ENCODE measurements around the gene GPC5. TPM values are rescaled to one million over a fixed set of nuclear protein-coding genes. Genes with fewer than 3 reads are reported as not detected.

The GPC5 gene
- total and polyA plus RNA-seq, 2 donors (not counting 3 experiments of a cell fraction or from before 2014, with no cell fraction given), result 0.59 to 0.97 TPM

DNA sequence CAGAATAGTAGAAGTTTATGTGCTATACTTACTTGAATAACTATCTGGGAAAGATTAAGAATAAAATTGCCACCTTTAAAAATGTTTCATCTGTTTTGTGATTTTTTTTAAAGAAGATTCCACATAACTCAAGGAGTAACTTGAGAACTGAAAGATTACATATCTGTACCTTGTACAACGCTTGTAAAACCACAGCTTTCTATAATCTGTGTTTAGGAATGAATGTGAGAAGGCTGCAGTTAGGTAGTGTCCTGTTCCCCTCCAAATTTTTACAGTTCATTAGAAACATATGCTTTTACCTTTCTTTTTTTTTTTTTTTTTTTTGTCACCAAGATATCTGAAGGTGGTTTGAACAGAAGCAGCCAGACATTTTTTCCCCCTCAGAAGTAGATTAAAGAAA is 1515.4 kb downstream of the GPC5 start:
- H2AFZ ChIP-seq (ENCODE audit: low read depth, low read length), result no peak overlapping the region
- FAIRE-seq (no peak), DNase-seq (ENCODE audit: low read depth, low spot score) (no peak)
- intact Hi-C loops (cut with micrococcal nuclease), result no loop called here
- H3K4me2 ChIP-seq (ENCODE audit: insufficient read depth, low read length), result no peak overlapping the region
- no peaks in the 10 kb centered on the region for H3K36me3 ChIP-seq (ENCODE audit: control insufficient read depth in 2 of 2, extremely low read depth in 1 of 2, insufficient read depth in 2 of 2, low read length in 2 of 2)
- no peaks in the 10 kb centered on the region for H3K27me3 ChIP-seq (ENCODE audit: control insufficient read depth in 2 of 2, insufficient read depth in 2 of 2, low read length in 2 of 2)
- H3K79me2 ChIP-seq (ENCODE audit: control insufficient read depth, insufficient read depth, low read length), result no peaks in the 10 kb centered on the region
- ChIA-PET POLR2A (no interaction called here), CTCF (no interaction called here)
- H3K27ac ChIP-seq (ENCODE audit: insufficient read depth, low read depth, low read length), result no peak overlapping the region
- no peaks in the 10 kb centered on the region for H3K9me1 ChIP-seq (replicated peaks; ENCODE audit: control insufficient read depth, extremely low read depth, insufficient read depth, low read length)
- no TSS peak for BruUV-seq (replicated peaks)
- TF ChIP-seq JUN (IDR thresholded peaks at IDR 0.05; ENCODE audit: borderline replicate concordance, insufficient read depth, insufficient read length, low read depth) (no peak), POLR2A (IDR thresholded peaks at IDR 0.05; ENCODE audit: low read depth, low read length) (no peak), EZH2 (IDR thresholded peaks at IDR 0.05; ENCODE audit: borderline replicate concordance, low read depth, low read length, severe bottlenecking) (no peak), FOS (IDR thresholded peaks at IDR 0.05; ENCODE audit: borderline replicate concordance, insufficient read depth, low read length) (no peak), MAX (IDR thresholded peaks at IDR 0.05; ENCODE audit: insufficient read depth, insufficient read length) (no peak), GATA2 (IDR thresholded peaks at IDR 0.05; ENCODE audit: insufficient read depth, insufficient read length, low read depth, low read length) (no peak)
- H3K4me3 ChIP-seq (replicated peaks in 1 of 3; ENCODE audit: insufficient read depth in 1 of 3, low read depth in 1 of 3, low read length in 3 of 3), result no peak overlapping the region
- H4K20me1 ChIP-seq (replicated peaks; ENCODE audit: control insufficient read depth, extremely low read depth, insufficient read depth, low read length), result no peaks in the 10 kb centered on the region
- H3K9me3 ChIP-seq (replicated peaks; ENCODE audit: control insufficient read depth, insufficient read depth, low read length), result peaks cover 4% of the 10 kb centered on the region
- no peaks in the 10 kb centered on the region for H3K4me1 ChIP-seq (ENCODE audit: control insufficient read depth, extremely low read depth, insufficient read depth, low read length)
- dilution Hi-C loops (cut with MboI; ENCODE audit: extremely low pct_ligation_motif_present, low sequenced_read_pairs), result no loop called here
- H3K9ac ChIP-seq (replicated peaks; ENCODE audit: extremely low read depth, insufficient read depth, low read length), result no peak overlapping the region

MicroRNAs encoded within 50 kb of the gene (microRNA counts, 767-probe panel; counts per million panel counts)
- 723 counts per million, percentile 96 among the panel's probes with 10 or more counts for microRNA hsa-miR-18a-5p
- 723 counts per million, percentile 96 among the panel's probes with 10 or more counts for microRNA hsa-miR-19a-3p
- microRNA hsa-miR-19b-3p, result 723 counts per million, percentile 96 among the panel's probes with 10 or more counts
- 723 counts per million, percentile 96 among the panel's probes with 10 or more counts for microRNA hsa-miR-20a-5p+hsa-miR-20b-5p
- 723 counts per million, percentile 96 among the panel's probes with 10 or more counts for microRNA hsa-miR-92a-3p

Small RNA genes within 50 kb of the gene (microRNA-seq; reads per million reads assigned to microRNA genes)
- gene MIR548AS (ENCODE audit: borderline number of aligned reads, borderline replicate concordance), result not detected

Small RNA genes within 50 kb of the gene (small RNA-seq; reads per million reads assigned to genes)
- not detected for gene AL356737.1 (ENCODE audit: insufficient read depth, insufficient read length, low read depth, low replicate concordance)
- not detected for gene FABP5P4 (ENCODE audit: insufficient read depth, insufficient read length, low read depth, low replicate concordance)
- not detected for gene MIR548AS (ENCODE audit: insufficient read depth, insufficient read length, low read depth, low replicate concordance)
- not detected for gene RNU4ATAC3P (ENCODE audit: insufficient read depth, insufficient read length, low read depth, low replicate concordance)

Other genes with a start within 250 kb of the GPC5 start
- 9.1 and 9.5 TPM in 2 replicates for gene MIR17HG, start 50.9 kb upstream of the GPC5 start, total RNA-seq
- gene MIR17HG, start 50.9 kb upstream of the GPC5 start, polyA plus RNA-seq, result 0.64 and 1.8 TPM in 2 replicates

Measured in endothelial cell of umbilical vein (primary cell).